ENCODE results near the gene ANKDD1A. TPM values are rescaled to one million over a fixed set of nuclear protein-coding genes. Genes with fewer than 3 reads are reported as not detected.

ANKDD1A gene
- total RNA-seq, 4 donors from 2014 or later: 5.1 to 11.9 (median 6.3) TPM

GRCh38 chr15:64894395-64895056 lies 17.2 kb upstream of the ANKDD1A start:
- no peak overlapping the region for H3K4me3 ChIP-seq (replicated peaks in 1 of 3)
- DNase-seq: peak in 1 of 2 donors; percentile 39
- intact Hi-C loops (cut with DNase I): loop anchor here (5.0 to 10.0 kb wide), 2 partner anchors 47 to 160 kb away; no protein-coding TSS in a partner anchor

GRCh38 chr15:64895285-64896065 lies 16.2 kb upstream of the ANKDD1A start:
- no peak for TF ChIP-seq POLR2A (IDR thresholded peaks at IDR 0.05)
- TF ChIP-seq CTCF (IDR thresholded peaks at IDR 0.05): no peak
- H3K27ac ChIP-seq: peak overlapping the region; percentile 67 to 82 (median 77)

More at GRCh38 chr15:64894395-64895056, 17.2 kb upstream of the ANKDD1A start:
- peak overlapping the region; percentile 67 to 82 (median 77) for H3K27ac ChIP-seq
- TF ChIP-seq CTCF (IDR thresholded peaks at IDR 0.05) (no peak), POLR2A (IDR thresholded peaks at IDR 0.05) (no peak)
- peaks cover 20 to 50% of the 10 kb centered on the region in 2 donors for H3K4me1 ChIP-seq
- H3K9me3 ChIP-seq: no peaks in the 10 kb centered on the region
- 32 to 50% methylated on average over 9 to 18 of the region's 20 CpGs for WGBS, 2 donors
- no peaks in the 10 kb centered on the region for H3K36me3 ChIP-seq
- H3K27me3 ChIP-seq: no peaks in the 10 kb centered on the region

GRCh38 chr15:64896371-64897069 lies 15.2 kb upstream of the ANKDD1A start:
- Histone ChIP-seq H3K27me3 (no peaks in the 10 kb centered on the region), H3K36me3 (no peaks in the 10 kb centered on the region), H3K9me3 (no peaks in the 10 kb centered on the region), H3K4me1 (peaks cover 20 to 50% of the 10 kb centered on the region in 2 donors), H3K4me3 (replicated peaks in 1 of 3) (no peak overlapping the region), H3K27ac (peak overlapping the region in 2 of 3 donors; percentile 77 to 82)
- TF ChIP-seq CTCF (IDR thresholded peaks at IDR 0.05): no peak
- TF ChIP-seq POLR2A (IDR thresholded peaks at IDR 0.05): no peak
- WGBS, 2 donors: 87 to 88% methylated on average over 6 of the region's 6 CpGs
- intact Hi-C loops (cut with DNase I): loop anchor here (10.0 kb wide), 1 partner anchor 162 kb away; no protein-coding TSS in a partner anchor
- DNase-seq: no peak

More at GRCh38 chr15:64895285-64896065, 16.2 kb upstream of the ANKDD1A start:
- Histone ChIP-seq H3K4me3 (replicated peaks in 1 of 3) (no peak overlapping the region), H3K36me3 (no peaks in the 10 kb centered on the region), H3K9me3 (no peaks in the 10 kb centered on the region), H3K27me3 (no peaks in the 10 kb centered on the region), H3K4me1 (peaks cover 20 to 50% of the 10 kb centered on the region in 2 donors)
- intact Hi-C loops (cut with DNase I): loop anchor here (10.0 kb wide), 1 partner anchor 161 kb away; no protein-coding TSS in a partner anchor
- no peak for DNase-seq
- WGBS, 2 donors: 38 to 46% methylated on average over 6 of the region's 6 CpGs

GRCh38 chr15:64897345-64897985 lies 14.2 kb upstream of the ANKDD1A start:
- Histone ChIP-seq H3K4me3 (replicated peaks in 1 of 3) (no peak overlapping the region), H3K27me3 (no peaks in the 10 kb centered on the region), H3K4me1 (peaks cover 20 to 50% of the 10 kb centered on the region in 2 donors), H3K27ac (peak overlapping the region; percentile 52 to 77 (median 74)), H3K9me3 (no peaks in the 10 kb centered on the region), H3K36me3 (no peaks in the 10 kb centered on the region)
- TF ChIP-seq CTCF (IDR thresholded peaks at IDR 0.05) (no peak), POLR2A (IDR thresholded peaks at IDR 0.05) (no peak)
- 47 to 53% methylated on average over 5 of the region's 6 CpGs for WGBS, 2 donors
- DNase-seq: peak; percentile 52 to 56
- intact Hi-C loops (cut with DNase I): loop anchor here (10.0 kb wide), 1 partner anchor 163 kb away; no protein-coding TSS in a partner anchor
